Nephron progenitor cell (in vitro differentiated cells): ENCODE data around the gene EVL.
A peak's percentile ranks its signal among the peaks of the same experiment; 100 is the strongest.

ENCODE experiments used
- DNase-seq: peaks from one replicate; pipeline ENCODE4 v3.0.0; 2021
- H3K27ac Mint-ChIP-seq: 2 replicates; pipeline ENCODE4 v1.8.0; 2021; ENCODE audit warnings: mild to moderate bottlenecking, moderate library complexity, mixed read lengths
- H3K27me3 Mint-ChIP-seq: 2 replicates; pipeline ENCODE4 v1.8.0; 2021; ENCODE audit warnings: mild to moderate bottlenecking, low read depth, mixed read lengths; ENCODE audit not compliant: poor library complexity
- H3K36me3 Mint-ChIP-seq: 2 replicates; pipeline ENCODE4 v1.8.0; 2021; ENCODE audit warnings: low read depth, mixed read lengths
- H3K4me1 Mint-ChIP-seq: 2 replicates; pipeline ENCODE4 v1.8.0; 2021; ENCODE audit warnings: mixed read lengths
- H3K4me3 Mint-ChIP-seq: 2 replicates; pipeline ENCODE4 v1.8.0; 2021; ENCODE audit warnings: mild to moderate bottlenecking, moderate library complexity, mixed read lengths
- H3K9me3 Mint-ChIP-seq: 2 replicates; pipeline ENCODE4 v1.8.0; 2021; ENCODE audit warnings: mild to moderate bottlenecking, moderate library complexity, mixed read lengths
- TF ChIP-seq, protein P1 (sequence below): fragments of 200-600 bp; sonication (generic); IDR thresholded peaks from 2 replicates; pipeline ENCODE4 v1.5.0; 2021; ENCODE audit warnings: antibody characterized with exemption

EVL gene

GRCh38 chr14:100132161-100132902 is 67.1 kb downstream of the EVL start:
- peaks cover 4% of the 10 kb centered on the region for H3K27me3 Mint-ChIP-seq

GRCh38 chr14:100132903-100133510 is 67.8 kb downstream of the EVL start:
- Mint-ChIP-seq H3K27ac (peak overlapping the region; percentile 86), H3K4me3 (no peak overlapping the region)
- no peak for DNase-seq

More at GRCh38 chr14:100132161-100132902, 67.1 kb downstream of the EVL start:
- H3K27ac Mint-ChIP-seq: peak overlapping the region; percentile 22
- peaks cover 15% of the 10 kb centered on the region for H3K4me1 Mint-ChIP-seq
- no peak for DNase-seq
- TF ChIP-seq, protein P1, sequence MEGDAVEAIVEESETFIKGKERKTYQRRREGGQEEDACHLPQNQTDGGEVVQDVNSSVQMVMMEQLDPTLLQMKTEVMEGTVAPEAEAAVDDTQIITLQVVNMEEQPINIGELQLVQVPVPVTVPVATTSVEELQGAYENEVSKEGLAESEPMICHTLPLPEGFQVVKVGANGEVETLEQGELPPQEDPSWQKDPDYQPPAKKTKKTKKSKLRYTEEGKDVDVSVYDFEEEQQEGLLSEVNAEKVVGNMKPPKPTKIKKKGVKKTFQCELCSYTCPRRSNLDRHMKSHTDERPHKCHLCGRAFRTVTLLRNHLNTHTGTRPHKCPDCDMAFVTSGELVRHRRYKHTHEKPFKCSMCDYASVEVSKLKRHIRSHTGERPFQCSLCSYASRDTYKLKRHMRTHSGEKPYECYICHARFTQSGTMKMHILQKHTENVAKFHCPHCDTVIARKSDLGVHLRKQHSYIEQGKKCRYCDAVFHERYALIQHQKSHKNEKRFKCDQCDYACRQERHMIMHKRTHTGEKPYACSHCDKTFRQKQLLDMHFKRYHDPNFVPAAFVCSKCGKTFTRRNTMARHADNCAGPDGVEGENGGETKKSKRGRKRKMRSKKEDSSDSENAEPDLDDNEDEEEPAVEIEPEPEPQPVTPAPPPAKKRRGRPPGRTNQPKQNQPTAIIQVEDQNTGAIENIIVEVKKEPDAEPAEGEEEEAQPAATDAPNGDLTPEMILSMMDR: no peak
- H3K4me3 Mint-ChIP-seq: no peak overlapping the region
- no peaks in the 10 kb centered on the region for H3K9me3 Mint-ChIP-seq
- H3K36me3 Mint-ChIP-seq: peaks cover 32% of the 10 kb centered on the region

DNA sequence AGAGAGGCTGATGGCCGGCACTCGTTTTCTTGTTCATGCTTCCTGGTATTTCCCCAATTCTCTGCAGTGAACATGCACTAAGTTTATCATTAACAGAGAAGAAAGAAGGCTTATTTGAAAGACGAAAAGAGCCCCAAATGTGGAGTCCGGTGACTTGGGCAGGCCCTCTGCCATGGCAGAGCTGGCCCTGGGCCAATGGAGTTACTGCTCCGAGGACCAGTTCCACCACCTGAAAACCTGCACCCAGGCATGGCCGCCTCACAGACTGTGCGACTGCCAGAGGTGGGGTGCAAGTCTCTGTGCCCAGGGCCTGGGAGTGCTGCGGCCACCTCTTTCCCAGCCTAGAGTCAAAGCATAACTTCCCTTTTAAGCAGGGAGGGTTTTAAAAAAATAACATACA is 69.4 kb downstream of the EVL start:
- TF ChIP-seq, protein P1: no peak
- peaks cover 21% of the 10 kb centered on the region for H3K4me1 Mint-ChIP-seq
- H3K27me3 Mint-ChIP-seq: peaks cover 4% of the 10 kb centered on the region
- H3K36me3 Mint-ChIP-seq: peaks cover 34% of the 10 kb centered on the region
- no peaks in the 10 kb centered on the region for H3K9me3 Mint-ChIP-seq
- DNase-seq: no peak
- H3K27ac Mint-ChIP-seq: no peak overlapping the region
- no peak overlapping the region for H3K4me3 Mint-ChIP-seq

More at GRCh38 chr14:100132903-100133510, 67.8 kb downstream of the EVL start:
- Mint-ChIP-seq H3K9me3 (no peaks in the 10 kb centered on the region), H3K36me3 (peaks cover 28% of the 10 kb centered on the region), H3K27me3 (peaks cover 4% of the 10 kb centered on the region), H3K4me1 (peaks cover 15% of the 10 kb centered on the region)
- TF ChIP-seq, protein P1: no peak

DNA sequence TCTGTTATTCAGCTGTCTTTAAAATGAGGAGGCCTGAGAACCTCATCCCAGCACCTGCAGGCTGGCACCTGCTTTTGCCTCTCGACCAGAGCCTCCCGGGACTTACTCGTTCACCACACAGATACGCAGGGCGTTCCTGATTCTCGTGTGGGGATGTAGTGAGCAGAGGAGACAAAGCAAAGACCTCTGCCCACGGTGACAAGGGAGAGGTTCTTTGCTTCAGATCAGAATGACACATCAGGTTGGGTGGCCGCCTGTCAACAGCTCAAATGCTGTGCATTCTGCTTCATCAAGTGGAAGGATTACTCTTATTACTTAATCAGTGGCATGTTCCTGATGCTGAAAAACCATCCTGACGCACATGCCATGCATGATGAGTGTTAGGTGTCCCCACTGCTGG is 69.9 kb downstream of the EVL start:
- H3K4me1 Mint-ChIP-seq: peaks cover 19% of the 10 kb centered on the region
- H3K9me3 Mint-ChIP-seq: no peaks in the 10 kb centered on the region
- DNase-seq: no peak
- TF ChIP-seq, protein P1: no peak
- no peak overlapping the region for H3K4me3 Mint-ChIP-seq
- no peak overlapping the region for H3K27ac Mint-ChIP-seq
- peaks cover 4% of the 10 kb centered on the region for H3K27me3 Mint-ChIP-seq
- H3K36me3 Mint-ChIP-seq: peaks cover 32% of the 10 kb centered on the region

- TF ChIP-seq, protein P1: no peak
- no peak for DNase-seq
- Mint-ChIP-seq H3K4me3 (no peak overlapping the region), H3K27ac (peak overlapping the region; percentile 19), H3K4me1 (peaks cover 22% of the 10 kb centered on the region), H3K36me3 (peaks cover 30% of the 10 kb centered on the region), H3K27me3 (peaks cover 4% of the 10 kb centered on the region), H3K9me3 (no peaks in the 10 kb centered on the region)
Observed at GRCh38 chr14:100135784-100136183, 70.6 kb downstream of the EVL start.

DNA sequence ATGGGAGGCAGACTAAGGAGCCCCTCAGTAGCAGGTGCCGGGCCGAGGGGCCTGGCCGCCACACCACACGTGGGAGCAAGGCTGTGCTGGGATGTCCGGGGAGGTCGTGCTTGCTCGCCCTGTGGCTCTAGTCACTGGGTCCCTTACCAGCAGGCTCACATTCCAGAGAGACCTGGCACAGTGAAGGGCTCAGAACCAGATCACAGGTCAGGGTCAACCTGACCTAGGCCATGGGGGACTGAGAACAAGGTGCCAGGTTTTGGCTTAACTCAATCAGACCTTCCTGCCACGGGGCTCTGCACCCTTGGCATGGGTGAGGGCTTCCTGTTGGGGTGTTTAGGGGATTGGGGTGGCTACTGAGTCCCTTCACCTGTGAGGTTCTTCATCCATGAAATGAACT is 72.0 kb downstream of the EVL start:
- Mint-ChIP-seq H3K4me1 (peaks cover 18% of the 10 kb centered on the region), H3K9me3 (no peaks in the 10 kb centered on the region), H3K36me3 (peaks cover 24% of the 10 kb centered on the region), H3K4me3 (no peak overlapping the region), H3K27ac (no peak overlapping the region), H3K27me3 (peaks cover 4% of the 10 kb centered on the region)
- DNase-seq: no peak
- TF ChIP-seq, protein P1: no peak
